Astrocyte of the cerebellum (primary cell): ENCODE results near the gene OBSCN.

ENCODE experiments used
- DNase-seq: peaks from one replicate; pipeline ENCODE4 v3.0.0-alpha.2; 2011; ENCODE audit warnings: low read depth
- H3K4me3 ChIP-seq: 2 replicates; pipeline ENCODE4 v1.5.1; 2011; ENCODE audit warnings: mild to moderate bottlenecking, low read depth, low read length, moderate library complexity
- in situ Hi-C: cut with HindIII; loops from 2 replicates; pipeline ENCODE4 v1.10.0; 2017; ENCODE audit warnings: low sequenced_read_pairs
- TF ChIP-seq, protein P1 (sequence below): IDR thresholded peaks from 2 replicates; pipeline ENCODE4 v1.5.1; 2012; ENCODE audit warnings: low read length, low read depth, moderate library complexity, mild to moderate bottlenecking; ENCODE audit errors: missing control alignments

Gene OBSCN

DNA sequence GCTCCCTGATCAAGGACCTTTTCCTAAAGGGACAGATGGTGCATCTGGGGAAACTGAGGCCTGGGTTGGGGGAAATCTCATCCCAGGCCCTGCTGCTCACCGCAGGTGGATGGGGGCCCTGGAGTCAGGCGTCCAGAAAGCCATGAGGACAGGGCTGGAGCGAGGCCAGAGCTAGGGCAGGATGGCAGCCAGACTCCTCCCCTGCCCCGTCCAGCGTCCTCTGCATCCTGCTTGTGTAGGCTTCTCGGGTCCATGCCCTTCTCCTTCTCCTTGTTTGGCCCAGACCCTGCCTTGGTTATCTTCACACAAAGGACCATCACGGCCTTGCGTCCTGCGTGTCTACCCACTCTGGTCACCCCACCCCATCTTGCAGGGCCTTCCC, 155.8 kb downstream of the OBSCN start:
- DNase-seq: no peak
- in situ Hi-C loops: no loop called here
- TF ChIP-seq, protein P1, sequence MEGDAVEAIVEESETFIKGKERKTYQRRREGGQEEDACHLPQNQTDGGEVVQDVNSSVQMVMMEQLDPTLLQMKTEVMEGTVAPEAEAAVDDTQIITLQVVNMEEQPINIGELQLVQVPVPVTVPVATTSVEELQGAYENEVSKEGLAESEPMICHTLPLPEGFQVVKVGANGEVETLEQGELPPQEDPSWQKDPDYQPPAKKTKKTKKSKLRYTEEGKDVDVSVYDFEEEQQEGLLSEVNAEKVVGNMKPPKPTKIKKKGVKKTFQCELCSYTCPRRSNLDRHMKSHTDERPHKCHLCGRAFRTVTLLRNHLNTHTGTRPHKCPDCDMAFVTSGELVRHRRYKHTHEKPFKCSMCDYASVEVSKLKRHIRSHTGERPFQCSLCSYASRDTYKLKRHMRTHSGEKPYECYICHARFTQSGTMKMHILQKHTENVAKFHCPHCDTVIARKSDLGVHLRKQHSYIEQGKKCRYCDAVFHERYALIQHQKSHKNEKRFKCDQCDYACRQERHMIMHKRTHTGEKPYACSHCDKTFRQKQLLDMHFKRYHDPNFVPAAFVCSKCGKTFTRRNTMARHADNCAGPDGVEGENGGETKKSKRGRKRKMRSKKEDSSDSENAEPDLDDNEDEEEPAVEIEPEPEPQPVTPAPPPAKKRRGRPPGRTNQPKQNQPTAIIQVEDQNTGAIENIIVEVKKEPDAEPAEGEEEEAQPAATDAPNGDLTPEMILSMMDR: no peak
- no peak overlapping the region for H3K4me3 ChIP-seq

DNA sequence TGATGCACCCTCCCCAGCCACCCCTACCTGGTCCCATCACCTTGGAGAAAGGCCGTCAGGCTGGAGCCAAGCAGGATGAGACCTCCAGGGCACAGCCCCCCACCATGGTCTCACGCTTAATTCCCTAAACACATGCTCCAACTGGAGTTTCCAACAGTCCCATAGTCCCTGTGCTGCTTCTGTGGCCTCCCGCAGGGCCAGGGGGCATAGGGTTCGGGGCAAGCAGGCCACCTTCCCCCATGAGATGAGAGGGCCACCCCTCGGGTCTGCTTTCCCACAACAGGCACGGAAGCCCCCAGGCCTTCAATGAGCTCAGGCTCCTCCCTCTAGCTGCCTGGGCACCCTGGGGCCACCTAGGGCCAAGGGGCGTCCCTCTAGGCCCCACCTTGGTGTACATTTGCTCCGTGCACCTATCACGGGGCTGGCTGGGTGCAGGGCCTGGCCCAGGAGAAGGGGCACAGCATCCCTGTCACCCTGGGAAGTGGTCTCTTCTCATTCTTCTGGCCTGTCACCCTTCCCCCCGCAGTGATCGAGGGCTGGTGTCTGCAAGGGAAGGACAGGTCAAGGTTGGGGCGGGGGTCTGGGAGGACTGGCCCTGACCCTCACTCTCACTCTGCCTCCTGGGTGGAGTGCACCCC, 156.3 kb downstream of the OBSCN start:
- TF ChIP-seq, protein P1: no peak
- in situ Hi-C loops: no loop called here
- DNase-seq: no peak
- H3K4me3 ChIP-seq: no peak overlapping the region

DNA sequence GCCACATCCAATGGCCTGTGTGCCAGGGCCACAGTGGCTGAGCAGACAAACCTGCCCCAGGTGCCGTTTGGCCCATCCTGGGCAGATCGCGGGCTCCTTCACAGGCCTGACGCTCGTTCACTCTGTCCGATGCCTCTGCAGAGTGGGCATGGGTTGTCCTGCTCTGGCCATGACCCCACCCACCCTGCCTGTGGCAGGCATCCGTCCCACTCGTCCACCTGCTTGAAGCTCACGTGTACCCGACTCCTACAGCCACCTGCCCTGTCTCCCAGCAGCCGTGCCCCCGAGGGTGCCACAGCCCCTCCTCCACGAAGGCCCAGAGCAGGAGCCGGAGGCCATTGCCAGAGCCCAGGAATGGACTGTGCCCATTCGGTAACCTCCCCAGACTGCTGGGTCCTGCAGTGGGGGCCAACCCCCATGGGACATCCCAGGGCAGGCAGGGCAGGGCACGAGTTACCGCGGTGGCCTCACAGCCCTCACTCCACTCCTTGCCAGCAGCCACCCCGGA, 156.9 kb downstream of the OBSCN start:
- TF ChIP-seq, protein P1: no peak
- in situ Hi-C loops: no loop called here
- no peak overlapping the region for H3K4me3 ChIP-seq
- DNase-seq: no peak

DNA sequence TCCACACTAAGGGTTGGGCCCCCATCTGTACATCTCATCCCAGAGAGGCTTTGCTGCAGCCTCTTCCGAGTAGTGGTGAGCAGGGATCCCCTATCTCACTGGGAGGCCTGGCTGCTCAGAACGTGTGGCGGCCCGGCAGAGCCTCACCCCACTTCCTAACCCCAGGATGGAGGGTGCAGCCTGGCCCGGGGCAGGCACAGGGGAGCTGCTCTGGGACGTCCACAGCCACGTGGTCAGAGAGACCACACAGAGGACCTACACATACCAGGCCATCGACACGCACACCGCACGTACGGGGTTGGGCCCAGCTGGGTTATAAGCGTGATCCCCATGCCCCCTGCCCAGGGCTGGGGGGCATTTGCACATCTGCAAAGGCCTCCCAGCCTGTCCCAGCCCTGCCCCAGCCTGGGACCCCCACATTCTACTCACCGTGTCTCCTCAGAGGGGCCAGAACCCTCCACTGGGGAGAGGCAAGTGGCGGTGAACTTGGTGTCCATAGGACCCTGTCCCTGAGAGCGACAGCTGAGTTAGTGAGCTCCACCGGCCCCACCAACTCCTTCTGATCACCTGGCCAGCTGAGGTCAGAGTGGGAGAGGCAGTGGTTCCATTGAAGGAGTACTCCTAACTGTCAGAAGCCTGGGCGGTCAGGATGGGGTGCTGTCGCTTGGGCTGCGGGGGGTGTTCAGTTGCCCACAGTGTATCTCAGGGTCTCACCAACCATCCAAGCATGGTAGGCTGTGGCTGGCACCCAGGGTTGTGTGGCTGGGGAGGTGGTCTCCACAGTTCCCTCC, 157.6 kb downstream of the OBSCN start:
- in situ Hi-C loops: no loop called here
- TF ChIP-seq, protein P1: no peak
- H3K4me3 ChIP-seq: no peak overlapping the region
- DNase-seq: no peak

DNA sequence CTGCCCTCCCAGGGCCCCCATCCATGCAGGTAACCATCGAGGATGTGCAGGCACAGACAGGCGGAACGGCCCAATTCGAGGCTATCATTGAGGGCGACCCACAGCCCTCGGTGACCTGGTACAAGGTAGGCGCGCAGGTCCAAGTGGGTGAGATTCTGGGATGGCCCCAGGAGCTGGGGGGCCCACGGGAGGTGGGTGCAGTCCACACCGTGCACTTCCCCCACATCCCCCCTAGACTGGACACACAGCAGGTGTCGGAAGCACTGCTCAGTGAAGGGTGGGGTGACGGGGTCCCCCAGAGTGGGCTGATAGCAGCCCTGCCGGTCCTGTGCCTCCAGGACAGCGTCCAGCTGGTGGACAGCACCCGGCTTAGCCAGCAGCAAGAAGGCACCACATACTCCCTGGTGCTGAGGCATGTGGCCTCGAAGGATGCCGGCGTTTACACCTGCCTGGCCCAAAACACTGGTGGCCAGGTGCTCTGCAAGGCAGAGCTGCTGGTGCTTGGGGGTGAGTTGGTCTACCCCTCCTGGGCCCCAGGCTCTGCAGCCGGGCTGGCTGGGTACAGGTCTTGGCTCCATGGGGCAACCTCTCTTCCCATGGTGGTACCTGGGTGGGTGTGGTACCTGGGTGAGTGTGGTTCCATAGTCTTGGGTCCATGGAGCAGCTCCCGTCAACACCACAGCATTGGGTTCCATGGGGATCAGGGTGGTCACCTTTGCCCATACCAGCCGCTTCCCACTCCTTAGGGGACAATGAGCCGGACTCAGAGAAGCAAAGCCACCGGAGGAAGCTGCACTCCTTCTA, 158.4 kb downstream of the OBSCN start:
- in situ Hi-C loops: no loop called here
- TF ChIP-seq, protein P1: no peak
- H3K4me3 ChIP-seq: no peak overlapping the region
- no peak for DNase-seq

DNA sequence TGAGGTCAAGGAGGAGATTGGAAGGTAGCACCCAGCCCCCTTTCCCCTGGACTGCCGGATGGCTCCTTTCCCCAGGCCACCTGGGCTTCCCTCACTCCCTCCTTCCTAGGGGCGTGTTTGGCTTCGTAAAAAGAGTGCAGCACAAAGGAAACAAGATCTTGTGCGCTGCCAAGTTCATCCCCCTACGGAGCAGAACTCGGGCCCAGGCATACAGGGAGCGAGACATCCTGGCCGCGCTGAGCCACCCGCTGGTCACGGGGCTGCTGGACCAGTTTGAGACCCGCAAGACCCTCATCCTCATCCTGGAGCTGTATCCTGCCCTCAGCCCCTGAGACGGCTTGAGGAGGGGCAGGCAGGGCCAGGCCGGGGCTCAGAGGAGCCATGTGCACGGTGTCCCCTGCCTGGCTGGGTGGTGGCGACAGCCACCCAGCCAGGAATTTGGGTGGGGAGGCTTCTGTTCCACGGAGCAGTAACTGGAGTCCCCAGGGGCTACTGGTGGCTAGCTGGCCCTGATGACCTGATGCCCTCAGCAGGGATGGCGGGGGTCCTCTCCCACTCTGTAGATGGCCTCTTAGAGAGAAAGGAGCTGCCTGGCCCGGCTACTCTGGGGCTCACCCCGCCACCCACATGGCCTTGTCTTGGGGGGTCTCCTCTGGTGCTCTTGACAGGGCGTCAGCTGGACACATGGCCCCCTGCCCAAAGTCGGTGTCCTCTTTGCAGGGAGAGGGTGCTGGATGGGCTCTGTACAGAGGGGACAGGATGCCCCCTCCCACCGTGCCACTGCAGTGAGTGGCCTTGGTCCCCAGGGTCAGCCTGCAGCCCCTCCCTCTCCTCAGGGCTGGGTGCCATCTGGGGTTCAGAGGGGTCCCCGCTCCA, 159.3 kb downstream of the OBSCN start:
- TF ChIP-seq, protein P1: no peak
- no peak overlapping the region for H3K4me3 ChIP-seq
- no peak for DNase-seq
- in situ Hi-C loops: no loop called here
